WTC11 (cell line): Measurements from ENCODE around the gene STYXL2. TPM values are rescaled to one million over a fixed set of nuclear protein-coding genes. Genes with fewer than 3 reads are reported as not detected.

Source experiments
- ATAC-seq: fragments of 200-7000 bp; cut with Tn5 transposase; 2 replicates; pipeline ENCODE4 v1.10.0; 2021; ENCODE audit warnings: mild to moderate bottlenecking, moderate library complexity
- CTCF ChIA-PET: fragments of 300-600 bp; sonication (Branson Sonifier 250); formaldehyde crosslinking; loops from one replicate; lab custom pipeline; 2021; ENCODE audit warnings: antibody characterized with exemption; lab: Charles Lee
- POLR2A ChIA-PET: fragments of 350-600 bp; sonication (Branson Sonifier 250); formaldehyde crosslinking; loops from one replicate; lab custom pipeline; 2021; ENCODE audit warnings: antibody characterized with exemption; lab: Charles Lee
- DNase-seq: peaks from one replicate; pipeline ENCODE4 v3.0.0; 2021; ENCODE audit warnings: low spot score
- H3K27ac Mint-ChIP-seq: 2 replicates; pipeline ENCODE4 v1.8.0; 2021; ENCODE audit warnings: mixed read lengths
- H3K27me3 Mint-ChIP-seq: 2 replicates; pipeline ENCODE4 v1.8.0; 2021; ENCODE audit warnings: low read depth, mild to moderate bottlenecking, moderate library complexity, mixed read lengths
- H3K36me3 Mint-ChIP-seq: 2 replicates; pipeline ENCODE4 v1.8.0; 2021; ENCODE audit warnings: mixed read lengths
- H3K4me1 Mint-ChIP-seq: 2 replicates; pipeline ENCODE4 v1.8.0; 2022; ENCODE audit warnings: mixed read lengths
- H3K4me3 Mint-ChIP-seq: 2 replicates; pipeline ENCODE4 v1.8.0; 2021; ENCODE audit warnings: mild to moderate bottlenecking, moderate library complexity, mixed read lengths
- H3K9me3 Mint-ChIP-seq: 2 replicates; pipeline ENCODE4 v1.8.0; 2021; ENCODE audit warnings: mixed read lengths
- AR ChIP-seq: fragments of 250-450 bp; sonication (Bioruptor Pico); IDR thresholded peaks from 2 replicates; pipeline ENCODE4 v1.9.0; 2021; ENCODE audit warnings: mild to moderate bottlenecking
- ATF1 ChIP-seq: sonication (generic); formaldehyde crosslinking; IDR thresholded peaks from 2 replicates; pipeline ENCODE4 v1.8.1; 2023; ENCODE audit warnings: mild to moderate bottlenecking, moderate library complexity, missing genetic modification reagents
- EMX1 ChIP-seq: fragments of 250-450 bp; sonication (Bioruptor Pico); IDR thresholded peaks from 2 replicates; pipeline ENCODE4 v1.8.0; 2021; ENCODE audit warnings: mild to moderate bottlenecking
- GTF2I ChIP-seq: fragments of 250-450 bp; sonication (Bioruptor Pico); conservative IDR thresholded peaks from 2 replicates; pipeline ENCODE4 v1.4.0; 2021; ENCODE audit warnings: mild to moderate bottlenecking
- HMGXB4 ChIP-seq: sonication (generic); formaldehyde crosslinking; IDR thresholded peaks from 2 replicates; pipeline ENCODE4 v1.8.1; 2023; ENCODE audit warnings: mild to moderate bottlenecking, moderate library complexity, missing genetic modification reagents
- JAZF1 ChIP-seq: fragments of 250-450 bp; sonication (Bioruptor Pico); IDR thresholded peaks from 2 replicates; pipeline ENCODE4 v1.9.0; 2021; ENCODE audit warnings: moderate library complexity, mild to moderate bottlenecking, inconsistent platforms
- JUN ChIP-seq: sonication (generic); formaldehyde crosslinking; IDR thresholded peaks from 2 replicates; pipeline ENCODE4 v1.8.0; 2023; ENCODE audit warnings: mild to moderate bottlenecking, missing genetic modification reagents
- KAT7 ChIP-seq: sonication (generic); formaldehyde crosslinking; IDR thresholded peaks from 2 replicates; pipeline ENCODE4 v1.8.1; 2023; ENCODE audit warnings: missing genetic modification reagents, mild to moderate bottlenecking, borderline replicate concordance
- OVOL2 ChIP-seq: fragments of 250-450 bp; sonication (Bioruptor Pico); IDR thresholded peaks from 2 replicates; pipeline ENCODE4 v1.9.0; 2021; ENCODE audit warnings: mild to moderate bottlenecking, borderline replicate concordance
- PRDM15 ChIP-seq: sonication (generic); formaldehyde crosslinking; IDR thresholded peaks from 2 replicates; pipeline ENCODE4 v1.8.0; 2022; ENCODE audit warnings: missing genetic modification reagents
- PREB ChIP-seq: sonication (generic); formaldehyde crosslinking; IDR thresholded peaks from 2 replicates; pipeline ENCODE4 v1.8.1; 2022; ENCODE audit warnings: mild to moderate bottlenecking, missing genetic modification reagents, moderate library complexity, borderline replicate concordance
- SOX15 ChIP-seq: fragments of 250-450 bp; sonication (Bioruptor Pico); IDR thresholded peaks from 2 replicates; pipeline ENCODE4 v1.9.0; 2021; ENCODE audit warnings: mild to moderate bottlenecking
- TEAD4 ChIP-seq: sonication (generic); formaldehyde crosslinking; IDR thresholded peaks from 2 replicates; pipeline ENCODE4 v1.8.0; 2022; ENCODE audit warnings: mild to moderate bottlenecking, missing genetic modification reagents
- ZNF512 ChIP-seq: sonication (generic); formaldehyde crosslinking; IDR thresholded peaks from 2 replicates; pipeline ENCODE4 v1.8.1; 2022; ENCODE audit warnings: missing genetic modification reagents, borderline replicate concordance
- ZNF532 ChIP-seq: fragments of 250-450 bp; sonication (Bioruptor Pico); IDR thresholded peaks from 2 replicates; pipeline ENCODE4 v1.9.0; 2021; ENCODE audit warnings: mild to moderate bottlenecking, borderline replicate concordance
- total RNA-seq: library from RNA; stranded (reverse); gene quantifications from 3 replicates; pipeline ENCODE4 v1.2.3, GENCODE V29; 2021

The STYXL2 gene
- total RNA-seq, 1 experiment from 2014 or later = 0.59 TPM

- TF ChIP-seq PREB (CRISPR knock-in tag) (no peak), ZNF512 (CRISPR knock-in tag) (no peak)
- TF ChIP-seq, all 79 proteins: peak for 0
Observed at GRCh38 chr1:167127236-167127635, 33.4 kb downstream of the STYXL2 start (continued).

GRCh38 chr1:167127661-167128060, 33.8 kb downstream of the STYXL2 start:
- H3K27me3 Mint-ChIP-seq = peaks cover 18% of the 10 kb centered on the region
- ChIA-PET CTCF (interaction anchor here (1.2 to 1.9 kb wide), 2 partner anchors 24 to 93 kb away, joined by 4 to 7 read pairs; partner anchors contain the start of gene POU2F1), POLR2A (interaction anchor here (0.7 kb wide), 1 partner anchor 92 kb away, joined by 4 read pairs; no protein-coding TSS in a partner anchor)
- H3K4me3 Mint-ChIP-seq = no peak overlapping the region
- peaks cover 23% of the 10 kb centered on the region for H3K4me1 Mint-ChIP-seq
- H3K36me3 Mint-ChIP-seq = no peaks in the 10 kb centered on the region
- ATAC-seq (no peak), DNase-seq (no peak)
- H3K9me3 Mint-ChIP-seq = no peaks in the 10 kb centered on the region
- no peak for TF ChIP-seq ZNF532
- no peak for TF ChIP-seq KAT7 (CRISPR knock-in tag)
- TF ChIP-seq PRDM15 (CRISPR knock-in tag) = no peak
- no peak for TF ChIP-seq OVOL2 (CRISPR knock-in tag)
- no peak for TF ChIP-seq AR (CRISPR knock-in tag)
- no peak for TF ChIP-seq GTF2I (CRISPR knock-in tag)
- TF ChIP-seq JAZF1 (CRISPR knock-in tag) = no peak
- no peak for TF ChIP-seq SOX15
- no peak for TF ChIP-seq HMGXB4 (CRISPR knock-in tag)
- TF ChIP-seq TEAD4 (CRISPR knock-in tag) = no peak
- no peak for TF ChIP-seq ATF1 (CRISPR knock-in tag)
- no peak for TF ChIP-seq JUN (CRISPR knock-in tag)
- no peak for TF ChIP-seq EMX1 (CRISPR knock-in tag)
- H3K27ac Mint-ChIP-seq = no peak overlapping the region
